WTC11 (cell line): ENCODE measurements around the gene PTPN7. TPM values are rescaled to one million over a fixed set of nuclear protein-coding genes. Genes with fewer than 3 reads are reported as not detected.

Source experiments
- ATAC-seq: fragments of 200-7000 bp; cut with Tn5 transposase; 2 replicates; pipeline ENCODE4 v1.10.0; 2021; ENCODE audit warnings: mild to moderate bottlenecking, moderate library complexity
- CTCF ChIA-PET: fragments of 300-600 bp; sonication (Branson Sonifier 250); formaldehyde crosslinking; loops from one replicate; lab custom pipeline; 2021; ENCODE audit warnings: antibody characterized with exemption; lab: Charles Lee
- POLR2A ChIA-PET: fragments of 350-600 bp; sonication (Branson Sonifier 250); formaldehyde crosslinking; loops from one replicate; lab custom pipeline; 2021; ENCODE audit warnings: antibody characterized with exemption; lab: Charles Lee
- DNase-seq: peaks from one replicate; pipeline ENCODE4 v3.0.0; 2021; ENCODE audit warnings: low spot score
- H3K27ac Mint-ChIP-seq: 2 replicates; pipeline ENCODE4 v1.8.0; 2021; ENCODE audit warnings: mixed read lengths
- H3K27me3 Mint-ChIP-seq: 2 replicates; pipeline ENCODE4 v1.8.0; 2021; ENCODE audit warnings: low read depth, mild to moderate bottlenecking, moderate library complexity, mixed read lengths
- H3K36me3 Mint-ChIP-seq: 2 replicates; pipeline ENCODE4 v1.8.0; 2021; ENCODE audit warnings: mixed read lengths
- H3K4me1 Mint-ChIP-seq: 2 replicates; pipeline ENCODE4 v1.8.0; 2022; ENCODE audit warnings: mixed read lengths
- H3K4me3 Mint-ChIP-seq: 2 replicates; pipeline ENCODE4 v1.8.0; 2021; ENCODE audit warnings: mild to moderate bottlenecking, moderate library complexity, mixed read lengths
- H3K9me3 Mint-ChIP-seq: 2 replicates; pipeline ENCODE4 v1.8.0; 2021; ENCODE audit warnings: mixed read lengths
- CBFB ChIP-seq: sonication (generic); formaldehyde crosslinking; IDR thresholded peaks from 2 replicates; pipeline ENCODE4 v1.8.1; 2022; ENCODE audit warnings: mild to moderate bottlenecking, low read depth, missing genetic modification reagents
- CREM ChIP-seq: sonication (generic); formaldehyde crosslinking; IDR thresholded peaks from 2 replicates; pipeline ENCODE4 v1.8.1; 2022; ENCODE audit warnings: mild to moderate bottlenecking, missing genetic modification reagents, moderate library complexity
- FOXJ3 ChIP-seq: sonication (generic); formaldehyde crosslinking; IDR thresholded peaks from 2 replicates; pipeline ENCODE4 v1.9.0; 2021; ENCODE audit warnings: missing genetic modification reagents, mild to moderate bottlenecking, borderline replicate concordance
- JAZF1 ChIP-seq: fragments of 250-450 bp; sonication (Bioruptor Pico); IDR thresholded peaks from 2 replicates; pipeline ENCODE4 v1.9.0; 2021; ENCODE audit warnings: moderate library complexity, mild to moderate bottlenecking, inconsistent platforms
- NR3C1 ChIP-seq: sonication (generic); formaldehyde crosslinking; conservative IDR thresholded peaks from 2 replicates; pipeline ENCODE4 v1.8.1; 2023; ENCODE audit warnings: low read depth, mild to moderate bottlenecking, missing genetic modification reagents
- RORB ChIP-seq: fragments of 250-450 bp; sonication (Bioruptor Pico); IDR thresholded peaks from 2 replicates; pipeline ENCODE4 v1.9.0; 2021; ENCODE audit warnings: mild to moderate bottlenecking
- SOX15 ChIP-seq: fragments of 250-450 bp; sonication (Bioruptor Pico); IDR thresholded peaks from 2 replicates; pipeline ENCODE4 v1.9.0; 2021; ENCODE audit warnings: mild to moderate bottlenecking
- TCF7 ChIP-seq: sonication (generic); formaldehyde crosslinking; IDR thresholded peaks from 2 replicates; pipeline ENCODE4 v1.8.0; 2022; ENCODE audit warnings: mild to moderate bottlenecking, low read depth, missing genetic modification reagents, moderate library complexity
- TEAD1 ChIP-seq: sonication (generic); formaldehyde crosslinking; IDR thresholded peaks from 2 replicates; pipeline ENCODE4 v1.8.0; 2022; ENCODE audit warnings: mild to moderate bottlenecking, missing genetic modification reagents
- ZBTB21 ChIP-seq: sonication (generic); formaldehyde crosslinking; IDR thresholded peaks from 2 replicates; pipeline ENCODE4 v1.8.1; 2023; ENCODE audit warnings: mild to moderate bottlenecking, missing genetic modification reagents, borderline replicate concordance
- ZNF219 ChIP-seq: sonication (generic); formaldehyde crosslinking; IDR thresholded peaks from 2 replicates; pipeline ENCODE4 v1.8.0; 2023; ENCODE audit warnings: missing genetic modification reagents, mild to moderate bottlenecking, borderline replicate concordance
- ZNF317 ChIP-seq: sonication (generic); formaldehyde crosslinking; IDR thresholded peaks from 2 replicates; pipeline ENCODE4 v1.8.1; 2023; ENCODE audit warnings: low read depth, mild to moderate bottlenecking, moderate library complexity, missing genetic modification reagents, borderline replicate concordance
- ZNF423 ChIP-seq: fragments of 250-450 bp; sonication (Bioruptor Pico); IDR thresholded peaks from 2 replicates; pipeline ENCODE4 v2.1.2; 2022; ENCODE audit warnings: mild to moderate bottlenecking, moderate library complexity
- ZNF671 ChIP-seq: fragments of 250-450 bp; sonication (Bioruptor Pico); IDR thresholded peaks from 2 replicates; pipeline ENCODE4 v1.8.0; 2021; ENCODE audit warnings: mild to moderate bottlenecking
- total RNA-seq: library from RNA; stranded (reverse); gene quantifications from 3 replicates; pipeline ENCODE4 v1.2.3, GENCODE V29; 2021
- TF ChIP-seq, protein P1 (sequence below): sonication (generic); formaldehyde crosslinking; IDR thresholded peaks from 2 replicates; pipeline ENCODE4 v1.8.0; 2022; ENCODE audit warnings: mild to moderate bottlenecking, missing genetic modification reagents
- TF ChIP-seq, protein P2 (sequence below): fragments of 250-450 bp; sonication (Bioruptor Pico); IDR thresholded peaks from 2 replicates; pipeline ENCODE4 v1.9.0; 2021; ENCODE audit warnings: moderate library complexity, mild to moderate bottlenecking, inconsistent platforms, borderline replicate concordance
- TF ChIP-seq, protein P3 (sequence below): sonication (generic); formaldehyde crosslinking; IDR thresholded peaks from 2 replicates; pipeline ENCODE4 v1.8.1; 2022; ENCODE audit warnings: low read depth, mild to moderate bottlenecking, moderate library complexity, missing genetic modification reagents, borderline replicate concordance
- TF ChIP-seq, protein P4 (sequence below): sonication (generic); formaldehyde crosslinking; IDR thresholded peaks from 2 replicates; pipeline ENCODE4 v1.8.1; 2023; ENCODE audit warnings: mild to moderate bottlenecking, missing genetic modification reagents
- TF ChIP-seq, protein P5 (sequence below): sonication (generic); formaldehyde crosslinking; IDR thresholded peaks from 2 replicates; pipeline ENCODE4 v1.8.0; 2022; ENCODE audit warnings: mild to moderate bottlenecking, missing genetic modification reagents
- TF ChIP-seq, protein P6 (sequence below): sonication (generic); formaldehyde crosslinking; IDR thresholded peaks from 2 replicates; pipeline ENCODE4 v1.8.1; 2022; ENCODE audit warnings: missing genetic modification reagents, borderline replicate concordance
- TF ChIP-seq, protein P7 (sequence below): sonication (generic); formaldehyde crosslinking; IDR thresholded peaks from 2 replicates; pipeline ENCODE4 v1.8.1; 2022; ENCODE audit warnings: low read depth, missing genetic modification reagents, borderline replicate concordance
- TF ChIP-seq, protein P8 (sequence below): sonication (generic); formaldehyde crosslinking; IDR thresholded peaks from 2 replicates; pipeline ENCODE4 v1.8.1; 2023; ENCODE audit warnings: mild to moderate bottlenecking, moderate library complexity, missing genetic modification reagents
- TF ChIP-seq, protein P9 (sequence below): sonication (generic); formaldehyde crosslinking; conservative IDR thresholded peaks from 2 replicates; pipeline ENCODE4 v1.8.1; 2022; ENCODE audit warnings: mild to moderate bottlenecking, missing genetic modification reagents

PTPN7 gene
- total RNA-seq, 1 experiment from 2014 or later, result 0.98 TPM

DNA sequence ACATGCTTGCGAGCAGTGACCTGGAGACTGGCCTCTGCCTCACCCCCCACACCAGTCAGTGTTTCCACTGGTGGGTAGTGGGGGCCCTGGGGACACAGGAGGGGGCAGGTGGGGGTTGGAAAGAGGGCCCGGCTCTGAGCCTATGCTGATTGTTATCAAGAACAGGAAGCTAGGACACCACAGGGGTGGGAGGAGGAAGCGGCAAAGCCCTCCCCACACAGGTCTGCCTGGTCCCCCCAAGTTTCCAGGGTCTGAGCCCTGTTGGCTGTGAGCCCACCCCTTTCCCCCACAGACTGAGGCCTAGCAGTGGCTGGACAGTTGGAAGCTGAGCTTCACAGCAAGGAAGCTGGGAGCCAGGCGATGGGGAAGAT is 1.6 kb upstream of the PTPN7 start:
- no peaks in the 10 kb centered on the region for H3K36me3 Mint-ChIP-seq
- CTCF ChIA-PET, result interaction anchor here (0.7 to 3.1 kb wide), 4 partner anchors 15 to 162 kb away, joined by 3 to 9 read pairs (median 5); no protein-coding TSS in a partner anchor
- no peak overlapping the region for H3K4me3 Mint-ChIP-seq
- H3K27ac Mint-ChIP-seq, result no peak overlapping the region
- H3K27me3 Mint-ChIP-seq, result no peaks in the 10 kb centered on the region; the same call in 1 of the 2 replicates
- POLR2A ChIA-PET, result no interaction called here
- TF ChIP-seq, protein P1, sequence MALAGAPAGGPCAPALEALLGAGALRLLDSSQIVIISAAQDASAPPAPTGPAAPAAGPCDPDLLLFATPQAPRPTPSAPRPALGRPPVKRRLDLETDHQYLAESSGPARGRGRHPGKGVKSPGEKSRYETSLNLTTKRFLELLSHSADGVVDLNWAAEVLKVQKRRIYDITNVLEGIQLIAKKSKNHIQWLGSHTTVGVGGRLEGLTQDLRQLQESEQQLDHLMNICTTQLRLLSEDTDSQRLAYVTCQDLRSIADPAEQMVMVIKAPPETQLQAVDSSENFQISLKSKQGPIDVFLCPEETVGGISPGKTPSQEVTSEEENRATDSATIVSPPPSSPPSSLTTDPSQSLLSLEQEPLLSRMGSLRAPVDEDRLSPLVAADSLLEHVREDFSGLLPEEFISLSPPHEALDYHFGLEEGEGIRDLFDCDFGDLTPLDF (CRISPR knock-in tag), result no peak
- no peak for TF ChIP-seq ZNF317 (CRISPR knock-in tag)
- TF ChIP-seq, protein P2, sequence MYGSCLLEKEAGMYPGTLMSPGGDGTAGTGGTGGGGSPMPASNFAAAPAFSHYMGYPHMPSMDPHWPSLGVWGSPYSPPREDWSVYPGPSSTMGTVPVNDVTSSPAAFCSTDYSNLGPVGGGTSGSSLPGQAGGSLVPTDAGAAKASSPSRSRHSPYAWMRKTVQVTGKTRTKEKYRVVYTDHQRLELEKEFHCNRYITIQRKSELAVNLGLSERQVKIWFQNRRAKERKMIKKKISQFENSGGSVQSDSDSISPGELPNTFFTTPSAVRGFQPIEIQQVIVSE, result no peak
- TF ChIP-seq, protein P3, sequence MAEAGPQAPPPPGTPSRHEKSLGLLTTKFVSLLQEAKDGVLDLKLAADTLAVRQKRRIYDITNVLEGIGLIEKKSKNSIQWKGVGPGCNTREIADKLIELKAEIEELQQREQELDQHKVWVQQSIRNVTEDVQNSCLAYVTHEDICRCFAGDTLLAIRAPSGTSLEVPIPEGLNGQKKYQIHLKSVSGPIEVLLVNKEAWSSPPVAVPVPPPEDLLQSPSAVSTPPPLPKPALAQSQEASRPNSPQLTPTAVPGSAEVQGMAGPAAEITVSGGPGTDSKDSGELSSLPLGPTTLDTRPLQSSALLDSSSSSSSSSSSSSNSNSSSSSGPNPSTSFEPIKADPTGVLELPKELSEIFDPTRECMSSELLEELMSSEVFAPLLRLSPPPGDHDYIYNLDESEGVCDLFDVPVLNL (CRISPR knock-in tag), result no peak
- TF ChIP-seq ZBTB21 (CRISPR knock-in tag), result no peak
- TF ChIP-seq, protein P4, sequence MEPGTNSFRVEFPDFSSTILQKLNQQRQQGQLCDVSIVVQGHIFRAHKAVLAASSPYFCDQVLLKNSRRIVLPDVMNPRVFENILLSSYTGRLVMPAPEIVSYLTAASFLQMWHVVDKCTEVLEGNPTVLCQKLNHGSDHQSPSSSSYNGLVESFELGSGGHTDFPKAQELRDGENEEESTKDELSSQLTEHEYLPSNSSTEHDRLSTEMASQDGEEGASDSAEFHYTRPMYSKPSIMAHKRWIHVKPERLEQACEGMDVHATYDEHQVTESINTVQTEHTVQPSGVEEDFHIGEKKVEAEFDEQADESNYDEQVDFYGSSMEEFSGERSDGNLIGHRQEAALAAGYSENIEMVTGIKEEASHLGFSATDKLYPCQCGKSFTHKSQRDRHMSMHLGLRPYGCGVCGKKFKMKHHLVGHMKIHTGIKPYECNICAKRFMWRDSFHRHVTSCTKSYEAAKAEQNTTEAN (CRISPR knock-in tag), result no peak
- TF ChIP-seq, protein P5, sequence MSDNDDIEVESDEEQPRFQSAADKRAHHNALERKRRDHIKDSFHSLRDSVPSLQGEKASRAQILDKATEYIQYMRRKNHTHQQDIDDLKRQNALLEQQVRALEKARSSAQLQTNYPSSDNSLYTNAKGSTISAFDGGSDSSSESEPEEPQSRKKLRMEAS (CRISPR knock-in tag), result no peak
- TF ChIP-seq ZNF671 (CRISPR knock-in tag), result no peak
- TF ChIP-seq, protein P6, sequence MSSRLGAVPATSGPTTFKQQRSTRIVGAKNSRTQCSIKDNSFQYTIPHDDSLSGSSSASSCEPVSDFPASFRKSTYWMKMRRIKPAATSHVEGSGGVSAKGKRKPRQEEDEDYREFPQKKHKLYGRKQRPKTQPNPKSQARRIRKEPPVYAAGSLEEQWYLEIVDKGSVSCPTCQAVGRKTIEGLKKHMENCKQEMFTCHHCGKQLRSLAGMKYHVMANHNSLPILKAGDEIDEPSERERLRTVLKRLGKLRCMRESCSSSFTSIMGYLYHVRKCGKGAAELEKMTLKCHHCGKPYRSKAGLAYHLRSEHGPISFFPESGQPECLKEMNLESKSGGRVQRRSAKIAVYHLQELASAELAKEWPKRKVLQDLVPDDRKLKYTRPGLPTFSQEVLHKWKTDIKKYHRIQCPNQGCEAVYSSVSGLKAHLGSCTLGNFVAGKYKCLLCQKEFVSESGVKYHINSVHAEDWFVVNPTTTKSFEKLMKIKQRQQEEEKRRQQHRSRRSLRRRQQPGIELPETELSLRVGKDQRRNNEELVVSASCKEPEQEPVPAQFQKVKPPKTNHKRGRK (CRISPR knock-in tag), result no peak
- no peak for TF ChIP-seq JAZF1 (CRISPR knock-in tag)
- TF ChIP-seq, protein P7, sequence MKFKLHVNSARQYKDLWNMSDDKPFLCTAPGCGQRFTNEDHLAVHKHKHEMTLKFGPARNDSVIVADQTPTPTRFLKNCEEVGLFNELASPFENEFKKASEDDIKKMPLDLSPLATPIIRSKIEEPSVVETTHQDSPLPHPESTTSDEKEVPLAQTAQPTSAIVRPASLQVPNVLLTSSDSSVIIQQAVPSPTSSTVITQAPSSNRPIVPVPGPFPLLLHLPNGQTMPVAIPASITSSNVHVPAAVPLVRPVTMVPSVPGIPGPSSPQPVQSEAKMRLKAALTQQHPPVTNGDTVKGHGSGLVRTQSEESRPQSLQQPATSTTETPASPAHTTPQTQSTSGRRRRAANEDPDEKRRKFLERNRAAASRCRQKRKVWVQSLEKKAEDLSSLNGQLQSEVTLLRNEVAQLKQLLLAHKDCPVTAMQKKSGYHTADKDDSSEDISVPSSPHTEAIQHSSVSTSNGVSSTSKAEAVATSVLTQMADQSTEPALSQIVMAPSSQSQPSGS (CRISPR knock-in tag), result no peak
- TF ChIP-seq SOX15, result no peak
- H3K9me3 Mint-ChIP-seq, result no peaks in the 10 kb centered on the region
- ATAC-seq (no peak), DNase-seq (no peak)
- H3K4me1 Mint-ChIP-seq, result peaks cover 48% of the 10 kb centered on the region

DNA sequence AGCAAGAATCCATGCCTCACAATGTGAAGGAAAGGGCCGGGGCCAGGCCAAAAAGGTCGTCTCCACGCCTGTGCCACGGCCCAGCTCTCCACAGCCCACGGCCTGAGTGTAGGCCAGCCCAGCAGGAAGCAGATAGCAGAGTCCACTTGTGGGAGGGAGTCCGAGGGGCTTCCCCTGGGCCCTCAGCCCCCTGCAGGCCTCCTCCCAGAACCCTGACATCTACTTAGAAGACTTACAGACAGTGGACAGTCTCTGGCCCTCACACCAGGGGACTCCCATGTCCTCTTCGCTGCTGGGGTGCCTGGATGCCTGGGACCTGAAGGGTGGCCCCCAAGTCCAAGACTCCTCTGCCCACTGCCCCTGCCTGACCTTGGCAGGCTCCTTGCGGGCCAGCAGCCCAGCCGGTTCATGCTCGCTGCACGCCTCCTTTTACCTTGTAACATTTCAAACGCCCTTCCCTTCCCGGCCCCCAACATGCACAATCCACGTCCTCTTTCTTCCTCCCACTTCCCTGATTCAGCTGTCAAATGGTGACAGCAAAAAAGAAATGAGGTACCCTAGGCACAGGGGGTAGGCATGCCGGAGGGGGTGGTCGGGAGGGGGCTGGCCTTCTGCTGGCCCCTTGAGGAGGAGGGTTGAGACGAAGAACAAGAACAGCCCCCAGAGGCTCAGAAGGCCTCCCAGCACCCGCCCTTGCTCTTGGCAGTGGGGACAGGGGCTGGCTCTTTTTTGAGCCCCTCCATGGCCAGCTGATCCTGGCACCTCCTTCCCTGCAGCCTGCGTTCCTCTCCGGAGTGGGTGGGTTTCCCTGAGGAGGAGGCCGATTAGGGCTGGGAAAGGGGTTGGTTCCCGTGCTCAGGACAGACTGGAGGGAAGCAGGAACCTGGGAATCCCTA is 997 bp upstream of the PTPN7 start:
- no peaks in the 10 kb centered on the region for H3K36me3 Mint-ChIP-seq
- POLR2A ChIA-PET, result no interaction called here
- DNase-seq (no peak), ATAC-seq (peak; percentile 6; the same call in 1 of the 2 replicates)
- H3K27me3 Mint-ChIP-seq, result no peaks in the 10 kb centered on the region; the same call in 1 of the 2 replicates
- no peaks in the 10 kb centered on the region for H3K9me3 Mint-ChIP-seq
- peaks cover 45% of the 10 kb centered on the region for H3K4me1 Mint-ChIP-seq
- no peak overlapping the region for H3K27ac Mint-ChIP-seq
- H3K4me3 Mint-ChIP-seq, result no peak overlapping the region
- TF ChIP-seq TEAD1 (CRISPR knock-in tag) (no peak), RORB (CRISPR knock-in tag) (no peak), CREM (no peak), TCF7 (CRISPR knock-in tag) (no peak), FOXJ3 (CRISPR knock-in tag) (no peak), ZNF423 (CRISPR knock-in tag) (no peak), NR3C1 (CRISPR knock-in tag) (no peak), ZBTB21 (CRISPR knock-in tag) (no peak), ZNF219 (CRISPR knock-in tag) (no peak), CBFB (CRISPR knock-in tag) (no peak)
- TF ChIP-seq, protein P8, sequence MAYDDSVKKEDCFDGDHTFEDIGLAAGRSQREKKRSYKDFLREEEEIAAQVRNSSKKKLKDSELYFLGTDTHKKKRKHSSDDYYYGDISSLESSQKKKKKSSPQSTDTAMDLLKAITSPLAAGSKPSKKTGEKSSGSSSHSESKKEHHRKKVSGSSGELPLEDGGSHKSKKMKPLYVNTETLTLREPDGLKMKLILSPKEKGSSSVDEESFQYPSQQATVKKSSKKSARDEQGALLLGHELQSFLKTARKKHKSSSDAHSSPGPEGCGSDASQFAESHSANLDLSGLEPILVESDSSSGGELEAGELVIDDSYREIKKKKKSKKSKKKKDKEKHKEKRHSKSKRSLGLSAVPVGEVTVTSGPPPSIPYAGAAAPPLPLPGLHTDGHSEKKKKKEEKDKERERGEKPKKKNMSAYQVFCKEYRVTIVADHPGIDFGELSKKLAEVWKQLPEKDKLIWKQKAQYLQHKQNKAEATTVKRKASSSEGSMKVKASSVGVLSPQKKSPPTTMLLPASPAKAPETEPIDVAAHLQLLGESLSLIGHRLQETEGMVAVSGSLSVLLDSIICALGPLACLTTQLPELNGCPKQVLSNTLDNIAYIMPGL, result no peak
- TF ChIP-seq, protein P9, sequence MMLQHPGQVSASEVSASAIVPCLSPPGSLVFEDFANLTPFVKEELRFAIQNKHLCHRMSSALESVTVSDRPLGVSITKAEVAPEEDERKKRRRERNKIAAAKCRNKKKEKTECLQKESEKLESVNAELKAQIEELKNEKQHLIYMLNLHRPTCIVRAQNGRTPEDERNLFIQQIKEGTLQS, result no peak
- CTCF ChIA-PET, result interaction anchor here (0.7 to 3.1 kb wide), 6 partner anchors 15 to 162 kb away, joined by 3 to 9 read pairs (median 4); no protein-coding TSS in a partner anchor
